LNCAP (cell line): ENCODE measurements around the gene CACNA2D4.

ENCODE experiments used
- TF ChIP-seq, protein P1 (sequence below): fragments of 450-650 bp; IDR thresholded peaks from 2 replicates; pipeline ENCODE4 v1.5.1; 2017; ENCODE audit warnings: mild to moderate bottlenecking

The CACNA2D4 gene

DNA sequence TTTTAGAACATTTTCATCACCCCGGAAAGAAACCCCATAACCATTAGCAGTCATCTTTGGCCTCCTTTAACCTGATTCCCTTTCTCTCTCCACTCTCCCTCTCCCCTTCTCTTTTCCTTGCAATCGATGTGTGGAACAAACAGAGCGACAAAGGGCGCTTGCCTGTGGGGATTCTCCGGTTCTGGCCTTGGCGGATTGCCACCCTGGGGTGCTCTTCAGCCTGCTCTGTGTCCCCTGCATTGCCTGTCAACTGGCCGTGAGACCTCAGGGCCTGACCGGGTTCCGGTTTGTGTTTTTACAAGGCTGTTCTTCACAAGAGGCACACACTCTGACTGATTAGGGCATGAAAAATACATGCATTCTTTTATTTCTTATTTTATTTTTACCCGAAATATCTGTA lies 70.3 kb downstream of the CACNA2D4 start:
- TF ChIP-seq, protein P1, sequence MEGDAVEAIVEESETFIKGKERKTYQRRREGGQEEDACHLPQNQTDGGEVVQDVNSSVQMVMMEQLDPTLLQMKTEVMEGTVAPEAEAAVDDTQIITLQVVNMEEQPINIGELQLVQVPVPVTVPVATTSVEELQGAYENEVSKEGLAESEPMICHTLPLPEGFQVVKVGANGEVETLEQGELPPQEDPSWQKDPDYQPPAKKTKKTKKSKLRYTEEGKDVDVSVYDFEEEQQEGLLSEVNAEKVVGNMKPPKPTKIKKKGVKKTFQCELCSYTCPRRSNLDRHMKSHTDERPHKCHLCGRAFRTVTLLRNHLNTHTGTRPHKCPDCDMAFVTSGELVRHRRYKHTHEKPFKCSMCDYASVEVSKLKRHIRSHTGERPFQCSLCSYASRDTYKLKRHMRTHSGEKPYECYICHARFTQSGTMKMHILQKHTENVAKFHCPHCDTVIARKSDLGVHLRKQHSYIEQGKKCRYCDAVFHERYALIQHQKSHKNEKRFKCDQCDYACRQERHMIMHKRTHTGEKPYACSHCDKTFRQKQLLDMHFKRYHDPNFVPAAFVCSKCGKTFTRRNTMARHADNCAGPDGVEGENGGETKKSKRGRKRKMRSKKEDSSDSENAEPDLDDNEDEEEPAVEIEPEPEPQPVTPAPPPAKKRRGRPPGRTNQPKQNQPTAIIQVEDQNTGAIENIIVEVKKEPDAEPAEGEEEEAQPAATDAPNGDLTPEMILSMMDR = no peak

DNA sequence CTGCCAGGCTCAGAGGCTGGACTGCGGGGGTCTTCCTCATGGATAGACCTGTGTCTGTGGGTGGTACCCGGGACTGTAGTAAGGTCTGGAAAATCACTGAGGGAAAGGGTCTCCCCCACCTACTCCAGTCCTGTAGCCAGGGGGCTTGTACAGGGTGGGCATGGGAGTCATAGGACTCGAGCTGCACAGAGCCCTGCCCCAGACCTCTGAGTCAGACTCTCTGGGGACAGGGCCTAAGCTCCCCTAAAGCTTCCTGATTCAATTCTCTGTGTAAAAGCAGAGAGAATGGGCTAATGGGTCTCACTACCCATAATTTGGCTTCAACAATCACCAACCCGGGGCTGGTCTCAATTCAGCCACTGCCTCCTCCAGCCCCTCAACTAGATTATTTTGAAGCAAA lies 71.0 kb downstream of the CACNA2D4 start:
- TF ChIP-seq, protein P1 = no peak

DNA sequence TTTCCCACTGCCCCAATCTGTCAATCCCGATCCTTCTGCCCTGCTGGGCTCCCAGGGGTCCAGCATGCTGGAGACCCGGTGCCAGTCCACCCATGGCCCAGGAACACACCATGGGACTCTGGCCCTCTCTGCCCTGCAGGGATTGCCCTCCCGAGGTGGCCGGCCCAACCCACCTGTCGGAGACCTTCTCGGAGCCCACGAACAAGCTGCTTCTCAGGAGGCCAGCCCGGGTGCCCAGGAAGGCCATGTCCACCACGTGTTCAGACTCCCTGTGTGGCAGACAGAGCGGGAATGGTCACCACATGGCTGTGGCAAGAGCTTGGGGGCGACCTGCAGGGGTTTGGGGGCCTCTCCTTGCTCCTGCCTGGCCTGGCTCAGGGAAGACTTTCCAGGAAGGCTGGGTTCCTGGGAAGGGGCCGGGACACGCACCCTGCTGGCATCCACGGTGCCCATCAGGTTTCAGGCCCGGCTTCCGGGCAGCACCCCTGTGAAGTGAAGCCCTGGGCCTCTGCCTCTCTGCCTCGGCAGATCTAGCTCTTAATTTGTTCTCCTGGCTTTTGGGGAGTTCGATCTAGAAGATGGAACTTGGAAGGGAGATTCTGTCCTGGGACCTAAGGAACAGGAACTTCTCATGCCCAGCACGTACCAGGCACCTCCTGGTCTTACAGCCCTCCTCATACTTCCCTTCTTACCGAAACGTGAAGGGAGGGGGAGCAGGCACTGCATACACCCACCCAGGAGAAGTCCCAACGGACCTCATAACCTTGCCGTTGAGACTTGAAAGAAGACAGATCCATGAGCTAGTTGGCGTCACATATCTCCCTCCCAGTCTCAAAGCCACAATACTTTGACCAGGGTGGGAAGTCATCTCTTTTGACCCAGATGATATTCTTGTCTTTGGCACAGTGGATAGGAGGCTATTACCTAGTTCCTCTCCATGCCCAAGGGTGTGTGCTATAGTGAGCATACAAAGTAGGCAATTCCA lies 71.7 kb downstream of the CACNA2D4 start:
- TF ChIP-seq, protein P1 = no peak

DNA sequence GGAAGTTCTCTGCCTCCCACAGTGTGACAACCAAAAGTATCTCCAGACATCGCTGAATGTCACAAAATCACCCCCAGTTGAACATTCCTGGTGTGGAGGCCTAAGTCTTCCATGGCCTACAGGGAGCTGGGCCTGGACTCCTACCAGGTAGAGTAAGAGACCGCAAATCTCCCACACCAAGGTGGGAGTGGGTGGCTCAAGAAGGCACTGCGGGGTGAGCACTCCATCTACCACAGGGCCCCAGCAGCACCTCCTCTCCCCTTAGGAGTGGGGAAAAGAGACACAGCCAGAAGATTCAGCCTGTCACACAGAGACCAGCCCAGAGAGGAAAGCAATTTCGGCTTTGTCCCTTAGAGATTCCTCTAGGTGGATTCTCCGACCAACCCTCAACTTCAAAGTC lies 72.6 kb downstream of the CACNA2D4 start:
- TF ChIP-seq, protein P1 = no peak

DNA sequence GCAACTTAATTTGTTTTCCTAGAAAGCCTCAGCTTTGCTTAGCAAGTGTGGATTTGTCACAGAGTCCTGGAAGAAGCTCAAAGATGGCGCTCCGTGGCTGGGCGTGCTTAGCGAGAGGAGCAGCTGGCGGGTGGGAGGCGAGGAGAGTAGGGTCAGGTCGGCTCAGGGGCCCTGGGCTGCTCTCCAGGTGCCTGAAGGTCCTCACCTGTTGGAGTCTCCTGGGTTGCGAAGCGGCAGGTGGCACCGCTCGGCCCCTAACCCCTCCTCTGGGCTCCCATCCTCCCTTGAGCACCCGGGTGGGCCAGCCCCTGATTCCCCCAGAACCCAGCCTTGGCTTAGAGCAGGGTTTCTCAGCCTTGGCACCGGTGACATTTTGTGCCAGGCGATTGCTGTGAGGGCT lies 73.0 kb downstream of the CACNA2D4 start:
- TF ChIP-seq, protein P1 = no peak

DNA sequence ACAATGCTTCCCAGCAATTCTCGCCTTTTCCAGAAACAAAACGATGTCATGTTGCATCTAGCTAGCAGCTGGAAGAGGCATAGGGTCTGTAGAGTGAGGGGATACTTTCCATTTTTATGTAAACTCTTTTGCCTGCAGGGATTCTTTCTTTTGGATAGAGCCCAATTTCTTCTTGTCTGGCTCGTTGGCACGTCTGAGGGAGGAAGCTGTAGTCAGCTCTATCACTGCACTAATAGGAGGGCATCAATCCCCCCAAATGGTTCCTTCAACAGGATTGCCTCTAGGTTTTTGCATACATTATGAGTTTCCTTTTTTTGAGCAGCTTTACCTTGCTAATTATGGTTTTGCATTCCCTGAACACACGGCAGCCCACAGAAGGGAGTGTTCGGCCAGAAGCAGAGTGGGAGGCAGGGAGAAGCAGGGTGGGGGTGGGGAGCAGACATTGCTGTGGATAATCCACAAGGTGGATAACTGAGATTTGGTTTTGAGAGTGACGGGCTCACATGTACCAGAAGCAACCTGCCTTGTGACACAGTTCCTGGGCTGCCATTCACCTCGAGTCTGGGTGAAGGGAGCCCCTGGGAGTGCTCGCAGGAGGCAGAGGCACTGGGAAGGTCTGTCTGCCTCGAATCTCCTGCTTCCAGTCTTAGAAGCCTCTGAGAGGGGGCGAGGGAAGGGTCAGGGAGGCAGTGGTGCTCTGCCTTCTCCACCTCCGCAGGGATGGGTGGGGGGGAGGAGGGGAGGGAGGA lies 73.6 kb downstream of the CACNA2D4 start:
- TF ChIP-seq, protein P1 = no peak

DNA sequence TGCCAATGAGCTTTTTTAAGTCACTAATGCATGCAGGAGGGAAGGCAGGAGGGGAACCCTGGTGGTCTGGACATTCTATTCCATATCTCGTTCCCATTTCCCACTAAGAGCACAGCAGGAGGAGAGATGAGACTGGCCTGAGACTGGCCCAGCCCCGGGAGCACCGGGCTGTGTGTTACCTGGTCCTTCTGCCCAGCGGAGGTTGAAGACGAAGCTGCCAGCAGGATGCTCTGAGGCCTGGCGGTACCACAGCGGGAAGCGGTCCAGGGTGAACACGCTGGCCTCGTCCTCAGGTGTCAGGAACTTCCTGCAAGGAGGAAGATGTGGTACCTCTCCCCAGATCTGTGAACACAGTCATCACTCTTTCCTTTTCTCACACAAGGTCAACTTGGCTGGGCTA lies 74.2 kb downstream of the CACNA2D4 start:
- TF ChIP-seq, protein P1 = no peak
